HEK293T (cell line): ENCODE measurements around the gene RCSD1.
A peak's percentile ranks its signal among the peaks of the same experiment; 100 is the strongest.
"Not testable (repeated sequence)": the region's sequence is repeated elsewhere in the genome, so short reads cannot be mapped to it uniquely, and the experiment has no call there.

Source experiments
- CTCF ChIA-PET: fragments of 350-600 bp; formaldehyde crosslinking; extraction: SDS; loops from one replicate; lab custom pipeline; 2021; ENCODE audit warnings: antibody characterized with exemption, inconsistent platforms; lab: Yijun Ruan, JAX
- POLR2A ChIA-PET: fragments of 350-600 bp; formaldehyde crosslinking; extraction: SDS; loops from one replicate; lab custom pipeline; 2020; ENCODE audit warnings: antibody characterized with exemption, inconsistent platforms; lab: Yijun Ruan, JAX
- DNase-seq: peaks from one replicate; pipeline ENCODE4 v3.0.0; 2012; ENCODE audit warnings: mixed read lengths; ENCODE audit errors: extremely low spot score
- ARNT ChIP-seq: fragments of 450-650 bp; IDR thresholded peaks from 2 replicates; pipeline ENCODE4 v1.6.1; 2017; ENCODE audit warnings: mild to moderate bottlenecking
- BHLHE40 ChIP-seq: fragments of 450-650 bp; IDR thresholded peaks from 2 replicates; pipeline ENCODE4 v1.6.1; 2016; ENCODE audit warnings: mild to moderate bottlenecking, moderate library complexity, borderline replicate concordance
- CTBP1 ChIP-seq: fragments of 450-650 bp; IDR thresholded peaks from 2 replicates; pipeline ENCODE4 v1.6.1; 2016; ENCODE audit warnings: borderline replicate concordance
- ELF4 ChIP-seq: fragments of 450-650 bp; IDR thresholded peaks from 2 replicates; pipeline ENCODE4 v1.6.1; 2017; ENCODE audit warnings: antibody characterized with exemption
- FOXA1 ChIP-seq: fragments of 450-650 bp; IDR thresholded peaks from 2 replicates; pipeline ENCODE4 v1.6.1; 2016; ENCODE audit warnings: mild to moderate bottlenecking
- FOXK2 ChIP-seq: fragments of 450-650 bp; IDR thresholded peaks from 2 replicates; pipeline ENCODE4 v1.6.1; 2016; ENCODE audit warnings: mild to moderate bottlenecking
- FOXM1 ChIP-seq: fragments of 450-650 bp; IDR thresholded peaks from 2 replicates; pipeline ENCODE4 v1.6.1; 2017; ENCODE audit warnings: mild to moderate bottlenecking, borderline replicate concordance
- HDGF ChIP-seq: fragments of 450-650 bp; IDR thresholded peaks from 2 replicates; pipeline ENCODE4 v1.6.1; 2017; ENCODE audit warnings: antibody characterized with exemption, borderline replicate concordance
- L3MBTL2 ChIP-seq: fragments of 450-650 bp; conservative IDR thresholded peaks from 2 replicates; pipeline ENCODE4 v1.6.1; 2016; ENCODE audit warnings: mild to moderate bottlenecking
- LEF1 ChIP-seq: fragments of 450-650 bp; IDR thresholded peaks from 2 replicates; pipeline ENCODE4 v1.6.1; 2017; ENCODE audit warnings: mild to moderate bottlenecking, borderline replicate concordance
- NFRKB ChIP-seq: fragments of 450-650 bp; IDR thresholded peaks from 2 replicates; pipeline ENCODE4 v1.6.1; 2016; ENCODE audit warnings: mild to moderate bottlenecking, moderate library complexity
- PKNOX1 ChIP-seq: fragments of 450-650 bp; IDR thresholded peaks from 2 replicates; pipeline ENCODE4 v1.6.1; 2016
- SP1 ChIP-seq: fragments of 450-650 bp; IDR thresholded peaks from 2 replicates; pipeline ENCODE4 v1.6.1; 2017
- SUZ12 ChIP-seq: fragments of 450-650 bp; IDR thresholded peaks from 2 replicates; pipeline ENCODE4 v1.6.1; 2016; ENCODE audit warnings: mild to moderate bottlenecking
- TARDBP ChIP-seq: fragments of 450-650 bp; IDR thresholded peaks from 2 replicates; pipeline ENCODE4 v1.6.1; 2016
- ZNF384 ChIP-seq: fragments of 450-650 bp; IDR thresholded peaks from 2 replicates; pipeline ENCODE4 v1.6.1; 2016

RCSD1 gene

GRCh38 chr1:167715157-167715999 is 85.3 kb downstream of the RCSD1 start:
- peak; percentile 42; the same call in 1 of the 2 replicates for TF ChIP-seq CTBP1
- peak; percentile 91 for TF ChIP-seq ZNF384
- no peak for TF ChIP-seq FOXM1
- TF ChIP-seq ELF4 = 0 out of 2 replicates have a peak, but pooled peaks have one; percentile 21
- TF ChIP-seq PKNOX1 = no peak
- TF ChIP-seq TARDBP = peak; percentile 62; the same call in 1 of the 2 replicates
- ChIA-PET POLR2A (interaction anchor here (1.0 to 2.3 kb wide), 7 partner anchors 9 to 222 kb away, joined by 3 to 8 read pairs (median 6); partner anchors contain the start of genes CREG1, DCAF6 and MPC2), CTCF (interaction anchor here (0.7 to 1.3 kb wide), 7 partner anchors 8 to 367 kb away, joined by 3 to 5 read pairs (median 3); no protein-coding TSS in a partner anchor)
- peak; percentile 77 for DNase-seq

GRCh38 chr1:167716000-167716271 is 85.9 kb downstream of the RCSD1 start:
- no peak for DNase-seq
- POLR2A ChIA-PET = interaction anchor here (1.0 to 2.2 kb wide), 4 partner anchors 24 to 221 kb away, joined by 3 to 8 read pairs (median 4); partner anchors contain the start of genes CREG1, DCAF6 and MPC2
- CTCF ChIA-PET = interaction anchor here (0.7 to 1.2 kb wide), 4 partner anchors 9 to 366 kb away, joined by 3 to 5 read pairs (median 3); no protein-coding TSS in a partner anchor
- no peak for TF ChIP-seq TARDBP
- no peak for TF ChIP-seq CTBP1
- TF ChIP-seq HDGF = no peak
- TF ChIP-seq SP1 = no peak

- POLR2A ChIA-PET = interaction anchor here (0.7 to 1.5 kb wide), 3 partner anchors 11 to 583 kb away, joined by 3 read pairs; partner anchors contain the start of gene DCAF6
- CTCF ChIA-PET = interaction anchor here (0.6 kb wide), 1 partner anchor 91 kb away, joined by 3 read pairs; no protein-coding TSS in a partner anchor
Measured at GRCh38 chr1:167717351-167717750, 87.3 kb downstream of the RCSD1 start.

DNA sequence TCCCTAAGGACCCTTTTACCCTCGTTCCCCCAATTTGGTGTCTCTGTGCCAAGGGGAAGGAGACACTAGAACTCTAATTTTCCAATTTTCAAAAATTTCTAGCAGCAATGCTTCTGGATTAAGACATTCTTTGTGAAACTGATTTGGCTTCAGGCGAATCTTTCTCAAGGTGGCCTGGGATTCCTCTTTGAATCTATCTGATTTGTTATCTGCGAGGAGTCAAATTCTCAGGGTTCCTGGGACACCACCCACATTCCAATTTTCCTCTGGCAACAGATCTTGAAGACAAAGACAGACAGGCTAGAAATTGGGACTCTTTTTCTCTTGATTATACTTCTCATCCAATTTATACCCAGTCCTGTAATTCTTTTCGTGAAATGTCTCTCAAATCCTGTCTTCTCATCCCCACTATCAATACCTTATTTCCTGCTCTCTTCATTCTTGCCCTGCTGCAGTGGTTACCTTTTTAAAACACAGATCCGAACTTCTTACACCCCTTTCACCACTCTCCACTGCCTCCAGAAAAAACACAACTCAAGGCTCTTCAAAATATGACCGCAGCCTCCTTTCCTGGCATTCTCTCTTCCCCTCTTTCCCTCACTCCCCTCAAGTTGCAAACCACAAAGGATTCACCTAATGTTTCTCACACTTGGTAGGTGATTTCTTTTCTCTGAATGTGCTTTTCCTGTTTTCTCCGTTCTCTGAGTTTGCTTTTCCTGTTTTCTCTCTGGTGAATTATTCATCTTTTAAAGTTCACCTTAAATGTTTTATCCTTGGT is 89.1 kb downstream of the RCSD1 start:
- DNase-seq = no peak
- CTCF ChIA-PET = no interaction called here
- POLR2A ChIA-PET = no interaction called here
- TF ChIP-seq PKNOX1 = no peak
- TF ChIP-seq SUZ12 = no peak
- TF ChIP-seq SP1 = no peak
- no peak for TF ChIP-seq TARDBP
- no peak for TF ChIP-seq HDGF
- TF ChIP-seq L3MBTL2 = no peak
- TF ChIP-seq CTBP1 = no peak
- no peak for TF ChIP-seq LEF1
- TF ChIP-seq NFRKB = no peak
- TF ChIP-seq ZNF384 = no peak
- TF ChIP-seq FOXM1 = no peak
- TF ChIP-seq FOXA1 = no peak
- TF ChIP-seq ARNT = no peak
- no peak for TF ChIP-seq ELF4
- TF ChIP-seq FOXK2 = no peak
- TF ChIP-seq BHLHE40 = no peak

More at GRCh38 chr1:167717351-167717750, 87.3 kb downstream of the RCSD1 start:
- no peak for DNase-seq
- no peak for TF ChIP-seq FOXM1

DNA sequence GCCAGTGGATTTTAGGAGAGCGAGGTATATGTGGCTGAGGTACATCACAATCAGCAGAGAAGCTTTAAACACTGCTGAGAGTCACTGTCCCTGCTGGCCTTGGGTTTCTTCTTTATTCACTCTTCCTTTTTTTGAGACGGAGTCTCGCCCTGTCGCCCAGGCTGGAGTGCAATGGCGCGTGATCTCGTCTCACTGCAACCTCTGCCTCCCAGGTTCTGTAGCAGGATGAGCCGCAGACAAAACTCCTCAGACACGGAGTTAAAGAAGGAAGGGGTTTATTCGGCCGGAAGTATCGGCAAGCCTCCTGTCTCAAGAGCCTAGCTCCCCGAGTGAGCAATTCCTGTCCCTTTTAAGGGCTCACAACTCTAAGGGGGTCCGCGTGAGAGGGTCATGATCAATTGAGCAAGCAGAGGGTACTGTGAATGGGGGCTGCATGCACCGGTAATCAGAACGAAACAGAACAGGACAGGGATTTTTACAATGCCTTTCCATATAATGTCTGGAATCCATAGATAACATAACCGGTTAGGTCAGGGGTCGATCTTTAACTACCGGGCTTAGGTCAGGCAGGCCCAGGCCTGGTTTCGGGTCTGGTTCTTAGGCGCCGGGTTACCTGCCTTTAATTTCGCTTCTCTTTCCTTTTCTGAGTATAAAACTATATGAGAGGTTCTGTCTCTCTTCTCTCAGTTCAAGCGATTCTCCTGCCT is 89.8 kb downstream of the RCSD1 start:
- CTCF ChIA-PET, DNase-seq, POLR2A ChIA-PET: not testable (repeated sequence)

DNA sequence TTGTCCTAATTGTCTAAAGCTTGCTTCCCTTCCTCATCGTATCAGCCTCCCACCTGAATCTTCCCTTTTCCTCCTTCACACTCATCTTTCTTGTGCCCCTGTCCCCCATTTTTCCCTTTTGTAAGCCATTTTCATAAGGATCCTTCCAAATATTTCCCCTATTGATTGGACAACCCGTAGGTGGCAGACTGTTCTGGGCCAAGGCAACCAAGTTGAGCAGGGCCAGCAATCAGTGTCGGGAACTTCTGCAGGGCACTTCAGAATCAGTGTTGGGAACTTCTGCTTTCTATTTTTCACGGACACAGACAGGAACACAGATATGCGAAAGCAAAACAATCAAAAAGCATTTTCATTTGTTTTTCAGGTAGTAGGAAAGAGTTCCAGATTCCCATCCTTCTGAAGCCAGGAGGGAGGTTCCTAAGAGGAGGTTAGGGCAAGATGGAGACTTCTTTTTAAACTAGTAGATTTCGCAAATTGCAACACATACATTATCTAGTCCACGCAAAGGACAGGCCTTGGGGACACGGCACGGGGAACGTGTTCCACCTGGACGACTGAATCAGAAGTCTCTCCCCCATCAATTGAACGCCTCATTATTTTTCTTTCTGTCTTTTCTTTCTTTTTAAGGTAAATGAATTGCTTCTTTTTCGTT is 91.1 kb downstream of the RCSD1 start:
- CTCF ChIA-PET = interaction anchor here (1.0 kb wide), 1 partner anchor 29 kb away, joined by 3 read pairs; no protein-coding TSS in a partner anchor
- TF ChIP-seq SP1 (no peak), ELF4 (no peak), BHLHE40 (no peak), FOXK2 (no peak), LEF1 (no peak), TARDBP (no peak), ZNF384 (no peak), ARNT (no peak), SUZ12 (no peak), CTBP1 (no peak), HDGF (no peak), L3MBTL2 (no peak), FOXM1 (no peak), FOXA1 (no peak), NFRKB (no peak), PKNOX1 (no peak)
- DNase-seq = no peak
- POLR2A ChIA-PET = no interaction called here
